Stimulated activated CD4-positive, alpha-beta T cell treated with anti-CD3 and anti-CD28 coated beads, Interleukin-1b, Interleukin-23, amount 100 ng/mL, for 4 hours (primary cell): ENCODE measurements around the gene CALD1.

Experiments used
- DNase-seq, 2 donors: peaks; one replicate each; pipeline ENCODE4 v3.0.0-alpha.2; 2020; ENCODE audit warnings: low read depth in 2 of 2

Gene CALD1

GRCh38 chr7:134997214-134997885 lies 217.9 kb downstream of the CALD1 start:
- no peak for DNase-seq

- no peak for DNase-seq
Observed at GRCh38 chr7:134999136-134999535, 219.7 kb downstream of the CALD1 start.

- DNase-seq = no peak
Observed at GRCh38 chr7:135001390-135002165, 222.1 kb downstream of the CALD1 start.

- no peak for DNase-seq
Observed at GRCh38 chr7:135012229-135012628, 232.8 kb downstream of the CALD1 start.
